Common myeloid progenitor, CD34-positive (primary cell): Measurements from ENCODE around the gene TSHB.
A peak's percentile ranks its signal among the peaks of the same experiment; 100 is the strongest.

Experiments used
- CTCF ChIA-PET: fragments of 350-600 bp; sonication (Branson Sonifier 250); formaldehyde crosslinking; loops from one replicate; lab custom pipeline; 2021; ENCODE audit warnings: antibody characterized with exemption; lab: Charles Lee
- POLR2A ChIA-PET: fragments of 350-600 bp; sonication (Branson Sonifier 250); formaldehyde crosslinking; loops from one replicate; lab custom pipeline; 2021; ENCODE audit warnings: antibody characterized with exemption; lab: Charles Lee
- DNase-seq, 3 donors: peaks; one replicate each; pipeline versions ENCODE4 v3.0.0 to v3.0.0-alpha.2; 2013
- H3K27ac ChIP-seq, 2 experiments: 1 replicate in 1 of 2; 2 replicates in 1 of 2; pipeline ENCODE4 v1.7.0; 2013; ENCODE audit warnings: inconsistent platforms in 2 of 2, low read length in 2 of 2, mild to moderate bottlenecking in 2 of 2, low read depth in 1 of 2, moderate library complexity in 1 of 2; ENCODE audit not compliant: severe bottlenecking in 2 of 2, insufficient read depth in 1 of 2, poor library complexity in 1 of 2
- H3K27me3 ChIP-seq, 5 experiments: replicated peaks in 2 of 5; 1 replicate in 3 of 5; 2 replicates in 2 of 5; pipeline versions ENCODE4 v1.6.1 to v1.7.0; 2013; ENCODE audit warnings: low read length in 4 of 5, mild to moderate bottlenecking in 2 of 5, moderate library complexity in 2 of 5, inconsistent platforms in 1 of 5; ENCODE audit not compliant: insufficient read depth in 5 of 5, control insufficient read depth in 4 of 5
- H3K36me3 ChIP-seq, 4 experiments: 1 replicate in 2 of 4; 2 replicates in 2 of 4; pipeline versions ENCODE4 v1.6.1 to v1.7.0; 2013; ENCODE audit warnings: low read length in 3 of 4, control low read depth in 1 of 4, mild to moderate bottlenecking in 1 of 4; ENCODE audit not compliant: control insufficient read depth in 4 of 4, insufficient read depth in 4 of 4
- H3K4me1 ChIP-seq, 4 experiments: 1 replicate in 3 of 4; 2 replicates in 1 of 4; pipeline versions ENCODE4 v1.6.1 to v1.7.1; 2013; ENCODE audit warnings: low read length in 3 of 4, mild to moderate bottlenecking in 3 of 4, control low read depth in 1 of 4, inconsistent platforms in 1 of 4, moderate library complexity in 1 of 4; ENCODE audit not compliant: control insufficient read depth in 4 of 4, insufficient read depth in 4 of 4; ENCODE audit errors: control extremely low read depth in 1 of 4
- H3K4me3 ChIP-seq, 7 experiments: 1 replicate in 4 of 7; 2 replicates in 3 of 7; pipeline versions ENCODE4 v1.5.1 to v1.7.0; 2013; ENCODE audit warnings: mild to moderate bottlenecking in 7 of 7, low read length in 6 of 7, moderate library complexity in 6 of 7, inconsistent platforms in 2 of 7, low read depth in 2 of 7, control low read depth in 1 of 7; ENCODE audit not compliant: insufficient read depth in 4 of 7, control insufficient read depth in 1 of 7; ENCODE audit errors: extremely low read depth in 1 of 7
- H3K9me3 ChIP-seq, 5 experiments: 1 replicate in 4 of 5; 2 replicates in 1 of 5; pipeline versions ENCODE4 v1.6.1 to v1.7.1; 2013; ENCODE audit warnings: low read length in 4 of 5, mild to moderate bottlenecking in 2 of 5, inconsistent platforms in 1 of 5, low read depth in 1 of 5, moderate library complexity in 1 of 5; ENCODE audit not compliant: control insufficient read depth in 4 of 5, insufficient read depth in 2 of 5; ENCODE audit errors: control extremely low read depth in 1 of 5
- WGBS: methylation state at CpG from one replicate; pipeline ENCODE4 v1.1.5; 2013; ENCODE audit not compliant: insufficient coverage; 5-methylcytosine and 5-hydroxymethylcytosine counted together

Gene TSHB

GRCh38 chr1:115074839-115075534 is 45.4 kb downstream of the TSHB start:
- ChIA-PET POLR2A (no interaction called here), CTCF (no interaction called here)

GRCh38 chr1:115076384-115076915 is 46.8 kb downstream of the TSHB start:
- WGBS: 94% methylated on average over 4 of the region's 4 CpGs

More at GRCh38 chr1:115074839-115075534, 45.4 kb downstream of the TSHB start:
- 74% methylated on average over 9 of the region's 11 CpGs for WGBS
- H3K4me3 ChIP-seq: no peak overlapping the region
- H3K27ac ChIP-seq: no peak overlapping the region
- peak in 1 of 3 donors; percentile 46 for DNase-seq
- no peaks in the 10 kb centered on the region for H3K9me3 ChIP-seq
- peaks cover 2 to 42% (median 7%) of the 10 kb centered on the region in 4 experiments for H3K36me3 ChIP-seq
- H3K4me1 ChIP-seq: peaks cover 0 to 12% (median 3%) of the 10 kb centered on the region in 4 experiments
- H3K27me3 ChIP-seq: no peaks in the 10 kb centered on the region

GRCh38 chr1:115077286-115077983 is 47.8 kb downstream of the TSHB start:
- Histone ChIP-seq H3K27me3 (no peaks in the 10 kb centered on the region), H3K9me3 (no peaks in the 10 kb centered on the region), H3K36me3 (peaks cover 0 to 37% (median 8%) of the 10 kb centered on the region in 4 experiments), H3K4me3 (no peak overlapping the region), H3K4me1 (peaks cover 0 to 12% (median 3%) of the 10 kb centered on the region in 4 experiments), H3K27ac (no peak overlapping the region)
- CTCF ChIA-PET: interaction anchor here (0.8 to 1.9 kb wide), 3 partner anchors 9 to 97 kb away, joined by 3 to 5 read pairs (median 3); no protein-coding TSS in a partner anchor
- POLR2A ChIA-PET: interaction anchor here (0.7 kb wide), 1 partner anchor 282 kb away, joined by 4 read pairs; no protein-coding TSS in a partner anchor
- WGBS: 100% methylated on average over 4 of the region's 5 CpGs
- no peak for DNase-seq

More at GRCh38 chr1:115076384-115076915, 46.8 kb downstream of the TSHB start:
- Histone ChIP-seq H3K27ac (no peak overlapping the region), H3K9me3 (no peaks in the 10 kb centered on the region), H3K36me3 (peaks cover 0 to 41% (median 8%) of the 10 kb centered on the region in 4 experiments), H3K27me3 (no peaks in the 10 kb centered on the region), H3K4me1 (peaks cover 0 to 12% (median 3%) of the 10 kb centered on the region in 4 experiments), H3K4me3 (no peak overlapping the region)
- ChIA-PET CTCF (interaction anchor here (1.1 to 1.2 kb wide), 2 partner anchors 10 to 96 kb away, joined by 3 read pairs; no protein-coding TSS in a partner anchor), POLR2A (interaction anchor here (0.7 kb wide), 1 partner anchor 281 kb away, joined by 4 read pairs; no protein-coding TSS in a partner anchor)
- no peak for DNase-seq

GRCh38 chr1:115077984-115078330 is 48.3 kb downstream of the TSHB start:
- ChIA-PET POLR2A (no interaction called here), CTCF (interaction anchor here (0.8 to 1.9 kb wide), 2 partner anchors 9 kb away, joined by 3 to 5 read pairs; no protein-coding TSS in a partner anchor)
- Histone ChIP-seq H3K4me1 (peaks cover 0 to 12% (median 3%) of the 10 kb centered on the region in 4 experiments), H3K4me3 (no peak overlapping the region), H3K27me3 (no peaks in the 10 kb centered on the region), H3K9me3 (no peaks in the 10 kb centered on the region), H3K27ac (no peak overlapping the region), H3K36me3 (peaks cover 0 to 35% (median 7%) of the 10 kb centered on the region in 4 experiments)
- DNase-seq: no peak
- WGBS: 100% methylated on average over 1 of the region's 1 CpG

- no CpG with 5 or more reads among the region's 4 CpGs for WGBS
- CTCF ChIA-PET: interaction anchor here (1.3 to 1.9 kb wide), 2 partner anchors 10 to 14 kb away, joined by 3 to 5 read pairs; no protein-coding TSS in a partner anchor
- no peaks in the 10 kb centered on the region for H3K27me3 ChIP-seq
- no peak overlapping the region for H3K4me3 ChIP-seq
- POLR2A ChIA-PET: no interaction called here
- no peaks in the 10 kb centered on the region for H3K9me3 ChIP-seq
- H3K36me3 ChIP-seq: peaks cover 0 to 33% (median 7%) of the 10 kb centered on the region in 4 experiments
- DNase-seq: no peak
- peaks cover 0 to 9% (median 3%) of the 10 kb centered on the region in 4 experiments for H3K4me1 ChIP-seq
- no peak overlapping the region for H3K27ac ChIP-seq
Observed at GRCh38 chr1:115078708-115079107, 49.1 kb downstream of the TSHB start.

GRCh38 chr1:115082949-115083348 is 53.3 kb downstream of the TSHB start:
- H3K4me3 ChIP-seq: no peak overlapping the region
- no peak overlapping the region for H3K27ac ChIP-seq
- ChIA-PET CTCF (interaction anchor here (0.7 to 1.9 kb wide), 3 partner anchors 11 to 30 kb away, joined by 3 to 6 read pairs (median 4); no protein-coding TSS in a partner anchor), POLR2A (no interaction called here)
- peaks cover 15 to 35% (median 24%) of the 10 kb centered on the region in 4 experiments for H3K4me1 ChIP-seq
- peaks cover 0 to 40% (median 7%) of the 10 kb centered on the region in 4 experiments for H3K36me3 ChIP-seq
- DNase-seq: no peak
- whole genome bisulfite sequencing: 77% methylated on average over 6 of the region's 6 CpGs
- no peaks in the 10 kb centered on the region for H3K9me3 ChIP-seq
- no peaks in the 10 kb centered on the region for H3K27me3 ChIP-seq
